Endothelial cell of umbilical vein (primary cell): Measurements from ENCODE around the gene PUS10.

Experiments used
- POLR2A ChIP-seq: IDR thresholded peaks from 2 replicates; pipeline ENCODE4 v1.6.1; 2012; ENCODE audit warnings: low read depth, mild to moderate bottlenecking, control low read depth, low read length
- POLR2AphosphoS5 ChIP-seq: IDR thresholded peaks from 2 replicates; pipeline ENCODE4 v1.6.1; 2012; ENCODE audit warnings: low read depth, mild to moderate bottlenecking, control low read depth, low read length, moderate library complexity; ENCODE audit not compliant: insufficient read depth
- TF ChIP-seq, protein P1 (sequence below), 2 donors: IDR thresholded peaks; 1 replicate in 1 of 2; 2 replicates in 1 of 2; pipeline ENCODE4 v1.5.1; 2011; ENCODE audit warnings: low read length in 2 of 2, mild to moderate bottlenecking in 2 of 2, moderate library complexity in 2 of 2, control low read depth in 1 of 2, inconsistent platforms in 1 of 2, low read depth in 1 of 2; ENCODE audit not compliant: insufficient read depth in 1 of 2; ENCODE audit errors: extremely low read depth in 1 of 2

DNA sequence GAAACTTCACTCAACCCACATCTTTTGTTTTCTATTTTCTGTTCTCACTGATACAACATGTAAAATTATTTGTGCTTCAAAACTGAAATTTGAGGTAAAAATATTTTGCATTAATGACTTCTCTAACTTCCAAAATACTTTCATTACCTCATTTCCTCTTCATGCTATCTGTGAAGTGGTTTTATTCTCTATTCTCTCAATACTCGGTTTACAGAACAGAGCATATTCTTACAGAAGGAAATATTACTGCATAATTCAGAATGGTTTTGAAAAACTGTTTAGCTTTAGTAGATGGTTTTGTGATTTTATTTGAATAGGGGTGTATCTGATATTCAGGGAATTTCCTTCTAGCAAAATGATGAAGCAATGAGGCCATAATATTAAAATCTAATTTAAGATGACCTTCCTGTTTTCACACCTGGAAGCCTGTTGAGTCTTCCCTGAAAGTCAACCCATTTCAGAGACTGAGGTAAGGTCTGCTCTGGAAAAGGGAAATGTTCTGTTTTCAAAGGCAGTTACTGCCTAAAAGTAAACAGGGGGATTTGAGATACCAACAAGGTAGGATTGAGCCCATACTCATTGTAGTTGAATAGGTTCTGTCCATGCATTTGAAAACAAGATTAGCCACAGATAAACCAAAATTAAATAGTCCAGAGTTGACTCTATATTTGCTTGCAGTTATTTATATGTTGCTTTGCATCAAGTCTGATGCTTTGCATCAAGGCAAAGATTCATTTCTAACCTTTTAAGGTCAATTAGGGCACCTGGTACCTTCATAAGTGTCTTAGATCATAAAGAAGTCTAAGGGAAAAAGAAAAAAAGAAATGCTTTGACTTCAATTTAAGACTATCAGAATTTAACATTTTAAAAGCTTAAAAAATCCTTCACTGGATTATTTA is 51.3 kb downstream of the PUS10 start:
- TF ChIP-seq, protein P1, sequence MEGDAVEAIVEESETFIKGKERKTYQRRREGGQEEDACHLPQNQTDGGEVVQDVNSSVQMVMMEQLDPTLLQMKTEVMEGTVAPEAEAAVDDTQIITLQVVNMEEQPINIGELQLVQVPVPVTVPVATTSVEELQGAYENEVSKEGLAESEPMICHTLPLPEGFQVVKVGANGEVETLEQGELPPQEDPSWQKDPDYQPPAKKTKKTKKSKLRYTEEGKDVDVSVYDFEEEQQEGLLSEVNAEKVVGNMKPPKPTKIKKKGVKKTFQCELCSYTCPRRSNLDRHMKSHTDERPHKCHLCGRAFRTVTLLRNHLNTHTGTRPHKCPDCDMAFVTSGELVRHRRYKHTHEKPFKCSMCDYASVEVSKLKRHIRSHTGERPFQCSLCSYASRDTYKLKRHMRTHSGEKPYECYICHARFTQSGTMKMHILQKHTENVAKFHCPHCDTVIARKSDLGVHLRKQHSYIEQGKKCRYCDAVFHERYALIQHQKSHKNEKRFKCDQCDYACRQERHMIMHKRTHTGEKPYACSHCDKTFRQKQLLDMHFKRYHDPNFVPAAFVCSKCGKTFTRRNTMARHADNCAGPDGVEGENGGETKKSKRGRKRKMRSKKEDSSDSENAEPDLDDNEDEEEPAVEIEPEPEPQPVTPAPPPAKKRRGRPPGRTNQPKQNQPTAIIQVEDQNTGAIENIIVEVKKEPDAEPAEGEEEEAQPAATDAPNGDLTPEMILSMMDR (IDR thresholded peaks at IDR 0.05; ENCODE audit: extremely low read depth in 1 of 2, insufficient read depth in 1 of 2, low read depth in 1 of 2, low read length in 2 of 2) = no peak
- TF ChIP-seq POLR2AphosphoS5 (no peak), POLR2A (no peak)
